ENCODE results near the gene RPL5.

The RPL5 gene

DNA sequence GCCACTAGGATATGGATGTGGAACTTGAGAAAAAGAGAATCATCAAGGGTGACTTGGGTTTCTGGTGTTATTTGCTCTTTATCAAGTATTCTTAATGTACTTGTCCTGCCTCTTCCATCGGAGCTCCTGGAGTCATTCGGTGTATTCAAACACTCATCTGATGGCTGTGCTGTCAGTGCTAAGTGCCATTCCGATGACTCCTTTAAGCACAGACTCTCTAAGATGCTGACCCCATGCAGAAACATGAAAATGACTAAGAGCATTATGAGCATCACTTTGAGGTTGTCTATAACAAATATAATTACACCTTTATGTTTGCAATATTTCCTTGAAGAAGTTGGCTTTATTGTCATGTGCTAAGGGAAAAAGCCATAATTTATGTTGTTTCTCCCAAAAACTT is 11.3 kb upstream of the RPL5 start:
- DNase-seq = no peak

DNA sequence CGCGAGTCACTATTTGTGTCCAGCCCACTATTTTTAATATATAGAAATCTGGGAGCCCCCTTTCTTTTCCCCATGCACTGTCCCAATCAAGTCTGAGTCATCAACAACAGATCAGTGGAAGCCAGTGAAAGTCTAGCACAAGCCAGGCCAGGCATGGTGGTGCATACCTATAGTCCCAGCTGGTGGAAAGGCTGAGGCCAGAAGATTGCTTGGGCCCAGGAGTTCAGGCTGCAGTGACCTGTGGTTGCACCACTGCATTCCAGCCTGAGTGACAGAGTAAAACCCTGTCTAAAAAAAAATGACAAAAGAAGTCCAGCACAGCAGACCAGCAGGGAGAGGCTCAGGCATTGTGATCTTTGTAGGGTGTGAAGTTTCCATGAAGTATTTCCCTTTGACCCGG is 9.0 kb upstream of the RPL5 start:
- no peak for DNase-seq

DNA sequence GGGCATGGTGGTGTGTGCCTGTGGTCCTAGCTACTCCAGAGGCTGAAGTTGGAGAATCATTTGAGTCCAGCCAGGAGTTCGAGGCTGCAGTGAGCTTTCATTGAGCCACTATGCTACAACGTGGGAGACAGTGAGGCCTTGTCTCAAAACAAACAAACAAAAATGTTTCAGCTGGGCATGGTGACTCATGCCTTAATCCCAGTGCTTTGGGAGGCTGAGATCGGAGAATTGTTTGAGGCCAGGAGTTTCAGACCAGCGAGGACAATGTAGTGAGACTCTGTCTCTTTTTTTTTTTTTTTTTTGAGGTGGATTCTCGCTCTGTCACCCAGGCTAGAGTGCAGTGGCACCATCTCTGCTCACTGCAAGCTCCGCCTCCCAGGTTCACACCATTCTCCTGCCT is 5.0 kb upstream of the RPL5 start:
- no peak for DNase-seq

DNA sequence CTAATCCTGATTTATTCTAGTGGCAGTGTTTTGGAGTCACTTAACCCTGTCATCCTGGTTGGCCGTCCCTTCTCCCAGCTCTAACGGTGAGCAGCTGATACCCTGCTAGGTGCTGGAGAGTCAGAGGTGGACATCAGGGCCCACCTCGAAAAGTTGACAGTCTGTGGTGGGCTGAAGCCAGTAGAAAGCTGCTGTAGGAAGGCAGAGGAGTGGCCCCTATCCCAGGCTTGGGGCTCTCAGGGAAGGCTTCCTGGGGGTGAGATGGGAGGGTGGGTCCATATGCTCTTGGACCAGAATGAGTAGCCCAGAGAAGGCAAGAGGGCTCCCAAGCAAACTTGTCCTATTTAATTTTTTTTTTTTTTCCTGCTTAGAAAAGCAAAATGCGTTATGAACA is 475 bp upstream of the RPL5 start:
- no peak for DNase-seq

DNA sequence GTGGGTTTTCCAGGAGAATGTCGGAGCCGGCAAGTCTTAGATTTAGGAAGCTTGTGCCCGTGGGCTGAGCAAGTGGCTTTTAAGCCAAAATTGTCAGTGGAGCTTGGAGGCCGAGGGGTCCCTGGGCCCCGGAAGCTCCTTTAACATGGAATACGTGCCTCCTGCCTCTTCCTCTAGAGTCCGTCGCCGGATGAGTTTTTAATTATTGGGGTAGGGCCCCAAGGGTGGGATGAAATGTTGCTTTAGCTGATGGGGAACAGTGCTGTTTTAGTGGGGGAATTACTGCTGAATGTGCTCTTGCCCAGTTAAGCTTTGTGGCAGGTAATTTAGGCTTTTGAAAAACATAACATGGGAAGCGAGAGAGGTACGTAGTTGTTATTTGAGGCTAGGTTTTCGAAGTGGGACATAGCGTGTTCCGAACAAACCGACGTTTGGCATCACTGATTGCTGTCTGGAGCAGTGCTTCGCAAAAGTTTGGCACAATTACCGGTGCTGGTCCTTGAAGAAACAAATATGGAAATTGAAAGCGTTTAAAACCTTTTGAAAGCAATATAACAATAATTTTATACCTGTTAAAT is 786 bp downstream of the RPL5 start:
- DNase-seq = no peak

DNA sequence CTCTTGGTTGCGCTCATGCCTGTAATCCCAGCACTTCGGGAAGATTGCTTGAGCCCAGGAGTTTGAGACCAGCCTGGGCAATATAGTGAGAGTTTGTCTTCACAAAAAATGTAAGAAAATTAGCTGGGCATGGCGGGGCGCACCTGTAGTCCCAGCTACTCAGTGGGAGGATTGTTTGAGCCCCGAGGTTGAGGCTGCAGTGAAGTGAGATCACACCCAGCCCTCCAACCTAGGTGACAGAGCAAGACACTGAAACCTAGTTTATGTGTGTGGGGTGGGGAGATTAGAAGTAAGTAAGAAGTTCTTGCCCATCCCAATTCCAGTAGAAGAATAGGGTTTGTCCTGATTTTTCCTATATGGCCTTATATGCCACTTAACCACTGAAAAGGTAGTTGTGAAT is 2.0 kb downstream of the RPL5 start:
- no peak for DNase-seq

DNA sequence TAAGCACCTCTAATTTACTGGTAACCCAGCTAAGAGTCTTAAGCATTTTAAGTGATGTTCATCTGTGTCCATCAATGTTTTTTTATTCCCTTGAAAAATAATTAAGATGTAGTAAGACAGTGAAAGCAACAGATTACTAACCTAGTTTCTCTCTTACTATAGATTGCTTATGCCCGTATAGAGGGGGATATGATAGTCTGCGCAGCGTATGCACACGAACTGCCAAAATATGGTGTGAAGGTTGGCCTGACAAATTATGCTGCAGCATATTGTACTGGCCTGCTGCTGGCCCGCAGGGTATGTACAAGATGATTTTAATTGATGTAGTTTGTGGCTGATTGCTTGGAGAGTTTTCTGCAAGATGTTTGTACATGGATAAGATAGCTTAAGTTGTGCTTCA is 2.8 kb downstream of the RPL5 start:
- DNase-seq = no peak

DNA sequence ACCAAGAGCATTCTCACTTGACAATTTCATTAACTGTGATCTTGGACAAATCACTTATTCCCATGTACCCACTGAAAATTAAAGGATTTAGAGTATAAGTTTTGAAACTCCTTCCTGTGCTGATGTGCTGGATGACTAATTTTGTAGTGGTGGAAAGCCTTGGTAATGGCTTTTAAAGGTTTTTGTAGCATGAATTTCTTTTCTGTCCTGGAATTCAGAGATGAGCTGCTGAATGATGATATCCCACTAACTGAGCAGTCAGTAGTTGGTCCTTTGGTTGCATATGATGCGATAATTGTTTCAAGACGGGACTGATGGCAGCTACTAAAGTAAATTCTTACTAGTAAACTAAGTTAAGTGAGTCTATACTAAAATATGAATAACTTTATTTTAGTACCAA is 5.2 kb downstream of the RPL5 start:
- DNase-seq = no peak

DNA sequence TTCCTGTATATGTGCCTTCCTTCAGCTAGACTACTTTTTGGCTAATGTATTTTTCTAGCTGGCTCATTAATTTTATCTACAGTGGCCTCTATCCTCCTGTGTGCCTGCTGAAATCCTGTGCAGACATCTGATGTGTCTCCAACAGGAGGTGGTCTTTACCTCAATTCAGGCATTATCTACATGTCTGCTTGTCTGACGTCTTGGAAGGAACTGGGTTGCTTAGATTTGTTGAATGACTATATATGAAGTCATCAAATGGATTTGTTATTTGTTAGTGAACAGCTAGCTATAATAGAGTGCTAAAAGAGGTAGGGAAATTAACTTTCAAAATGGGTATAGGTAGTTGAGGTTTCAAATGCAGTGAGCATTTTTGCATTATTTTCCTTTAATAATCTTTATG is 6.7 kb downstream of the RPL5 start:
- no peak for DNase-seq

DNA sequence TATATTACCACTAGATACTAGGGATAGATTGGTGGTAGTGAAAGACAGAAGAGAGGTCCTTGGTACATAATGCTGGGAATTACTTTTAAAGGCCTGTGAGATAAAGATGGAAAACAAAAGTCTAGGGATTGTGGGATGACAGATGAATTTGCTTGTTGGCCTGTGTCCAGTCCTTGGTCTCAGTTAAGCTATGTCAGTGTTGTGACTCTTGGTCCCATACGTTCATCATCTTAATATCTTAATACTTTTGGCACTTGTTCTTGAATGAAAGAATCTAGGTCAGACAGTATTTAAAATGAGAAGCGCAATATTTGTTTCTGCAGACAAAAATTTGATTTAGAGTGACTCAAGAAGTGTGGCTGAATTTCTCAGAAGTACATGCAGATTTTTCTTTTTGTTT is 7.6 kb downstream of the RPL5 start:
- DNase-seq = no peak

DNA sequence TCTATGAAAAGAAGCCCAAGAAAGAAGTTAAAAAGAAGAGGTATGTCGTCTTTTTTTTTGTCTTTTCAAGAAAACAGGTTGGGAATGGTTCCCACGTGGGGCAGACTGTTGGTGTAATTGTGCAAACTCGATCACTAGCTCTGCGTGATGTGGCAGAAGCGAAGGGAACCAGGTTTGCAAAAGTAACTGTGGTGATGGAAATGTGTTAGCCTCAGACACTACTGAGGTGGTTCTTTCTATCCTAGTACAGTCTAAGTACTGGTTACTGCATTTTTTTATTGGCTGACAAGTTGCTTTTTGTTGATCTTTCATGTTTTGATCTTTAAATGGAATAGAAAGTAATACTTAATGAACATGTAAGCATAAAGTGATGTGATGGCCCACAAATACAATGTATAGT is 8.8 kb downstream of the RPL5 start:
- DNase-seq = no peak

DNA sequence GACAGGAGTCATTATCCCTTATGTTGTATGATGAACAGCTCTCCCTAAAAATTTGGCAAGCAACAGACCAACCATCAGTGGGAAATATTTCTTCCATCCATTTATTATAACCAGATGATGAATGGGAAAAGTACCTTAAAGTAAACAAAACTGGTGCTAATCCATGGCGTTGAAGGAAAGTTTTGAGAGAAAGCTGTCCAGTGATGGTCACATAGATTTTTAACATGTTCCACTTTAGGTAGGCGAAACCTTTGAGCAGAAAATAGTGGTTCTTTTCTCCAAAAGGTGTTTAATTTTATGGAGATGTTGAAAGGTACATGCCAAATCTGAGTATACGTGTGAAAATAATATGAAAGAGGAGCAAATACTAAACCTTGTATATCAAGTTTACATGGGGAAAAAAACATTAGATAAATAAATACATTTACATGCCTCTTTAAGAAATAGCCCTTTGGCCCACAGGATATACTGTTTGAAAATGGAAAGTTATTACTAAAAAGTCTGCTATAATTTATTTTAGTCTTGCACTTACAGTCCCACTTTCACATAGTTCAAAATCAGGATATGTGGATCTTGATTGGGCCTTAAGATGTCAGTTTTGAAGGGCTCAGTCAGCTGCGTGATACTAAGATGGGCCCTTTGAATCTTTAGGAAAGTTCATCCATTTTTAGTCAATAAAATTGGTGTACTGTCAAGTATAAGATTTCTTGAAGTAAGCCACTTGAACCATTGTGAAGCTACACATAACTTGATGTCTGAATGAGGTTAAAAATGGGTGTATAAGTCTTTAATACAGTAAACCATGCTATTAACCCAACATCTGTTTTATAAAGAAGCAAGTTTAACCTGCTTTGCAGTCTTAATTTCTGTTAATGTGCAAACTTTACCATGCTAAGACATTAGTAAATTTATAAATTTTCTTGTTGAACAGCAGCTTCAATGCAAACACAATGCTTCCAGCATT is 10.5 kb downstream of the RPL5 start:
- DNase-seq = no peak

DNA sequence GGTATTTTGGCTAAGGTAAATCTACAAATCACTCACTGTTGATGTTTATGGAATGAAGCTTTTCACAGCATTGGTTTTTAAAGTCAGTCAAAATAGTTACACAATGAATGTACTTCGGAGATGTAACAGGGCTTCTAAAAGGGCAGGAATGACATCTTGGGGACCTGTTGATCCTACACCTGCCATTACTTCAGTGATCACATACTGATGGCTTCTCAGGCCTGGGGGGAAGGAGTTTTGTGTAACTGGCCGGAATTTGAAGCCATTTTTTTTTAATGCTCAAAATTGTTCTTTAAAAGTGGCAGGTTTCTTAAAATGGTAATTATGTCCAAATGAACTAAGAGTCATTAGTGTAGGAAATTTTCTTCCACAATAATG is 11.2 kb downstream of the RPL5 start:
- no peak for DNase-seq

DNA sequence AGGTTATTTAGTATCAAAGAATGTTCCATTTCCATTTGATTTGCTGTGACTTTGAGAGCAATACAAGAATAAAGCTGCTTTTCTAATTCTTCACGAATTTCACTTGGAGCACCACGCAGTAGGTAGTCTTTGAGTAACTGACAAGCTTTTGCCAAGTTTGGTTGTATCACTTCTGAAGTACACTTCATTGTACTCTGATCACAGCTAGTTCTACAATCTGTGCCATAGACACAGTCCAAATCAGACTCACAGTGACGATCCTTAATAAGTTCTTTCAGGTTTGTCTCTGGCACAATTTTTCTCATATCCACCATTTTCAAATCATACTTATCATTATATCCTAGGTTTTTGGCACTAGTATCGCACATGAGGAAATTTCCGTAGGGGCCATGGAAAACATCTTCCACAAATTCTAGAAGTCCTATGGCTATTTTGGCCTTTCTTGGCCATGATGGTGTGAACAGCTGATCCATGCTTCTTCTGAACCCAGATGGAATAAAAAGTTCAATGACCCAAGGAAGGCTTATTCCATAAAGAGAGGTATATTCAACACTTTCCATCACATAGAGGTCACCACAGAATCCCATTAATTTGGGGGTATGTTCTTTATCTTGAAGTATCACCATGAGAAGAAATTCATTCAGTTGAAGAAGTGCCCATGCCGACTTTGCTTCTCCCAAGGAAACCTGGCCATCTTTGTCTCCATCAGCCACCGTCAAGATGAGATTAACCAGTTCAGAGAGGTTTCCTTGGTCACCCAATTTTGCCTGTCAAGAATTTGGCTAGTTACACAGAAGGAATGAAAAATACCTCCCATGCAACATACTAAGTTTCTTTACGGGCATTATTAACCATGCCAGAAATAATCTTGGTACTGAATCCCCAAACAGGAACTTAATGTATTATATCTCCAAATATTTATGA is 11.9 kb downstream of the RPL5 start:
- no peak for DNase-seq

DNA sequence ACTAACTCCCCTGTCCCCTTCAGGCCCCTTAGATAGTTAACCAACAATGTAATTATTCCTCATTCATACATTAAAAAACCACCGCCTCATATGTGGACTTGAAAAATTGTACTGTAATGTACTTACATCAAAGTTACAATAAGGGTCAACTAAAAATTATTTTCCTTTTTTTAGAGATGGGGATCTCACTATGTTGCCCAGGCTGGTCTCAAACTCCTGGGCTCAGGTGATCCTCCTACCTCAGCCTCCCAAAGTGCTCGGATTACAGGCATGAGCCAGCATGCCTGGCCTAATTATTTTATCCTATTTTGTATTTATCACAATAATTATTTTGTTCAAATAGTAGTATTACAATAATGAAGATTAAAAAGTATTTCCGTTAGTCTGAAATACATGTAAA is 12.6 kb downstream of the RPL5 start:
- no peak for DNase-seq

DNA sequence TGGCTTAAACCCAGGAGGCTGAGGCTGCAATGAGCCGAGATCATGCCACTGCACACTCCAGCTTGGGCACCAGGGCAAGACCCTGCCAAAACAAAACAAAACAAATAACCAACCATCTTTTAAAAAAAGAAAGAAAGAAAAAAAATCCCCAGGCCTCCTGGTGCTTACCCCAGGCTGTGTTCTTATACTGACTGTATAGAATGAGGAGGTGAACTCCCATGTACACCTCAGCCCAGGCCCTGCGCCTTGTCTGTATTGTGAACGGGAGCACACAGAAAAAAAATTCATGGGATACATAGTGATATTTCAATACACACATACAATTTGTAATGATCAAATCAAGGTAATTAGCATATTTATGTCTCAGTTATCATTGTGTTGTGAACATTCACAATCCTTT is 14.1 kb downstream of the RPL5 start:
- DNase-seq = no peak

DNA sequence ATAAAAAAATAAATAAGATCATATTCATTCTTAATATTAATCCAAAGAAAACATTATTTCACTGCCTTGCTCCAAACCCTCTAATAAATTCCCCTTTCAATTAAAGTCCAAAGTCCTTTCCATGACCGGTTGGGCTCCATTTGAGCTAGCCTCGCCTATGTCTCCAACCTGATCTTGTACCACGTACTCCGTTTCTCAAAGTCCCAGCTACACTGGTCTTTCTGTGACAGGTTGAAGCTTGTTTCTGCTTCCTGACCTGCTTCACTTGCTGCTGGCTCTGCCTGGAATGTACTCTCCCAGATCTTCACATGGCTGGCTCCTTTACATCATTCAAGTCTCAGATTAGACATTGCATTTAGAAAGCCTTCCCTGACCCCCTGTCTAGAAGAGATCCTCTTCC is 16.4 kb downstream of the RPL5 start:
- DNase-seq = no peak

DNA sequence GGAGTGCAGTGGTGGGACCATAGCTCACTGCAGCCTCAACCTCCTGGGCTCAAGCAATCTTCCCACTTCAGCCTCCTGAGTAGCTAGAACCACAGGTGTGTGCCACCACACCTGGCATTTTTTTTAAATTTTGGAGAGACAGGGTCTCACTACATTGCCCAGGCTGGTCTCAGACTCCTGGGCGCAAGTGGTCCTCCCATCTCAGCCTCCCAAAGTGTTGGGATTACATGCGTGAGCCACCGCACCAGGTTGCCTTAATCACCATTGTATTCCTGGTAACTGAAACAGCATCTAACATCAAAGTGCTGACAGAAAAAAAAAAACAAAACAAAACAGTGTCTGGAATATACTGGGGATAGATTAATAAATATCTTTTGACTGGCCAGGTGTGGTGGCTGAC is 18.2 kb downstream of the RPL5 start:
- no peak for DNase-seq

DNA sequence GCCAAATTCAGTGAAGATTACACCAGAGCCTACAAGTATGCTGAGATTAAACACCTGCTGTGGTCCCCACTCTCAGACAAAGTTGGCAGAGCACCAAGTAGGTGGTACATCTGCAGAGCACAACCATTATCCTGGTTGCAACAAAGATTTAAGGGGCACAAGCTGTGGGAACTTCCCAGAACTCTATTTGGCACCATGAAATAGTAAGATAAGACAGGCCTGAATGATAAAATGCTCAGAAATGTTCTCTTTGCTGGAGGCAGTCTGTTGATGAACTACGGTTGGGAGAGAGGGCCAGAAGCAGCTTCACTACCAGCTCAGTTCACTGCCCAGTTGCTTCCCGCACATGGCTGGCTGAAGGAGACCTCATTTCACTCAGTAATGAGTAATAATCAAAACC is 19.9 kb downstream of the RPL5 start:
- no peak for DNase-seq

DNA sequence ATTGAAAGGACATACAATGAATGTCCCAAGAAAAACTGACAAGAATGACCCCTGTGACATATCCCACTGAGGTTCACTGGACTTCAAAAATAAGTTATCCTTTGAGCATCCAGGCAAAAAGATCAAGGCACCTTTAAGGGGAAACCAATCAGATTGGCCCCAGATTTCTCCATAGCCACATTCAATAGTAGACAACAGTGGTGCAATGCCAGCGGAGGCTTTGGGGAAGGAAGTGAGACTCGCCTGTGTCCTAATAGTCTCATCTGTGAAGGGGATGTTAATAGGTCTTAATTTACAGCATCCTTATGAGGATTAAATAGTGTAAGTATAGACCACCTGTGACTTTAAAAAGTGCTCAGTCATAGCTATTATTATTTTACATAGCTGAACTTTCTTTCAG is 21.5 kb downstream of the RPL5 start:
- no peak for DNase-seq

DNA sequence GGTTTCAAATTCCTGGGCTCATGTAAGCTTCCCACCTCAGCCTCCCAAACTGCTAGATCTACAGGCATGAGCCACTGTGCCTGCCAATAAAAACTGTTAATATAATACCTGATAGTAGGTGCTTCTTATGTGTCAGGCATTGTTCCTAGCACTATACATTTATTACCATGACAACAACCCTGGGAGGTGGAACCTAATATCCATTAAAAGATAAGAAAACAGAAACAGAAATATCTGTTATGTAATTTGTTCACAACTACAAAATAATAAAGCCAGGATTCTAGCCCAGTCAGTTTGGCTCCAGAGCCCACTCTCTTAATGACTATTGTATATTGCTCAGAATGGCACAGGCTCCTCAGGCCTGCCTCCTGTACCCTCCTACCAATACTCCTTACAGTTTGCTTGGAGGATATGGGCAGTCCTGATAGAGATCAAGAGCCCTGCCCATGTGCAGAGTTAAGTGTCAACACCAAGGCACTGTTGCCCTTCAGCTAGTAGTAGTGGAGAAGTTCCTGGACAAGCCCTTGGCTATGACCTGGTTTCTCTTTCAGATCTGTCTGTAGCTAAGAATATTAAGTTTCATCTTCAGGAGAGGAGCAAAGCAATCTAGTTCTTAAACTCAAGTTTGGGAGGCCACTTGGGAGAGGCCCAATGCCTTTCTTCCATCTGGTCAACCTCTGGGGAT is 22.4 kb downstream of the RPL5 start:
- no peak for DNase-seq

DNA sequence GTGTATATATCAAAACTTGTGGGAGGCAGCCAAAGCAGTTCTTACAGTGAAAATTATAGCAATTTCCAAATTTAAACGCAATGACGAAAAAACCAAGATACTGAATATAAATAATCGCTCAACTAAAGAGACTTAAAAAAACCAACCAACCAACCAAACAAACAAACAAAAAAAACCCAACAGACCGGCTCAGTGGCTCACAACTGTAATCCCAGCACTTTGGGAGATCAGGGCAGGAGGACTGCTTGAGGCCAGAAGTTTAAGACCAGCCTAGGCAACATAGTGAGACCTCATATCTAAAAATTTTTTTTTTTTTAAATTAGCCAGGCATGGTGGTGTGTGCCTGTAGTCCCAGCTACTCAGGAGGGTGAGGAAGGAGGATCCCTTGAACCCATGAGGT is 23.4 kb downstream of the RPL5 start:
- DNase-seq = no peak

DNA sequence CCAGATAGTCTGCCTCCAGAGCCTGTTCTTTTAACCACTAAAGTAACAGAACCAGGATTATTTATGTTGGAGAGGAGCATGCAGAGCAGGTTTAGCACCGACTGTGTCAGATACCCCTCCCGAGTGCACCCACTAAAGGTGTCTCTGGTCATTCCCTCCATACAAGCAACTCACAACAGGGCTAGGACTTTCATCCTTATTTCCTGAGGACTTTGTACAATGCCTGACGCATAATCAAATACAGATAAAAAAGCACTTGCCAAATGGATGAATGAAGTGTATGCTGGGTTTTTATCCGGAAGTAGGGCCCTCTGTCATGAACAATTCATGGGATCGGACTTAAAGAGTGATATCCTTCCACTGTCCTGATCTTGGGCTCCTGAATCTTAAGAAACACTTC is 26.0 kb downstream of the RPL5 start:
- DNase-seq = no peak

Data from activated CD4-positive, alpha-beta T cell treated with anti-CD3 and anti-CD28 coated beads for 1 hour (primary cell).